ENCODE results near the gene MAST4. TPM values are rescaled to one million over a fixed set of nuclear protein-coding genes. Genes with fewer than 3 reads are reported as not detected.
"Not testable (repeated sequence)": the region's sequence is repeated elsewhere in the genome, so short reads cannot be mapped to it uniquely, and the experiment has no call there.

Gene MAST4
- total RNA-seq, 4 donors from 2014 or later = 55.3 to 148 (median 110) TPM

- WGBS, 2 donors = 47 to 56% methylated on average over 4 of the region's 4 CpGs
- Histone ChIP-seq H3K36me3 (no peaks in the 10 kb centered on the region), H3K27ac (no peak overlapping the region), H3K4me3 (no peak overlapping the region), H3K9me3 (no peaks in the 10 kb centered on the region), H3K4me1 (no peaks in the 10 kb centered on the region), H3K27me3 (peaks cover 0 to 2% (median 0%) of the 10 kb centered on the region in 4 donors)
- TF ChIP-seq POLR2A (IDR thresholded peaks at IDR 0.05) = no peak
- no peak for TF ChIP-seq CTCF (IDR thresholded peaks at IDR 0.05)
- no peak for DNase-seq
- intact Hi-C loops (cut with DNase I) = no loop called here
Measured at GRCh38 chr5:66744040-66744439, 147.8 kb downstream of the MAST4 start.

- H3K27me3 ChIP-seq = peaks cover 0 to 4% (median 0%) of the 10 kb centered on the region in 4 donors
- no peaks in the 10 kb centered on the region for H3K36me3 ChIP-seq
- TF ChIP-seq CTCF (IDR thresholded peaks at IDR 0.05) (no peak), POLR2A (IDR thresholded peaks at IDR 0.05) (no peak)
- H3K27ac ChIP-seq = no peak overlapping the region
- intact Hi-C loops (cut with DNase I) = no loop called here
- no peaks in the 10 kb centered on the region for H3K9me3 ChIP-seq
- no peaks in the 10 kb centered on the region for H3K4me1 ChIP-seq
- 89 to 97% methylated on average over 5 of the region's 5 CpGs for WGBS, 2 donors
- H3K4me3 ChIP-seq = no peak overlapping the region
- DNase-seq = no peak
Measured at GRCh38 chr5:66745297-66745696, 149.1 kb downstream of the MAST4 start.

GRCh38 chr5:66747607-66748006 is 151.4 kb downstream of the MAST4 start:
- TF ChIP-seq POLR2A (IDR thresholded peaks at IDR 0.05) (no peak), CTCF (IDR thresholded peaks at IDR 0.05) (no peak)
- WGBS, 2 donors = 80 to 82% methylated on average over 5 of the region's 5 CpGs

GRCh38 chr5:66752668-66753067 is 156.5 kb downstream of the MAST4 start:
- WGBS, 2 donors = no CpG with 5 or more reads among the region's 2 CpGs
- intact Hi-C loops (cut with DNase I); DNase-seq; H3K36me3 ChIP-seq; H3K4me3 ChIP-seq; H3K4me1 ChIP-seq; H3K27ac ChIP-seq; H3K9me3 ChIP-seq: not testable (repeated sequence)
- peaks cover 0 to 12% (median 0%) of the 10 kb centered on the region in 4 donors for H3K27me3 ChIP-seq

More at GRCh38 chr5:66747607-66748006, 151.4 kb downstream of the MAST4 start:
- Histone ChIP-seq H3K36me3 (no peaks in the 10 kb centered on the region), H3K27ac (no peak overlapping the region), H3K4me3 (no peak overlapping the region), H3K9me3 (no peaks in the 10 kb centered on the region), H3K27me3 (peaks cover 0 to 4% (median 0%) of the 10 kb centered on the region in 4 donors), H3K4me1 (no peaks in the 10 kb centered on the region)
- no peak for DNase-seq
- intact Hi-C loops (cut with DNase I) = no loop called here

GRCh38 chr5:66757219-66757833 is 161.1 kb downstream of the MAST4 start:
- H3K27me3 ChIP-seq = peaks cover 0 to 7% (median 0%) of the 10 kb centered on the region in 4 donors
- no peaks in the 10 kb centered on the region for H3K36me3 ChIP-seq
- TF ChIP-seq CTCF (IDR thresholded peaks at IDR 0.05) = peak in 5 of 6 experiments; percentile 20 to 52 (median 31)
- TF ChIP-seq POLR2A (IDR thresholded peaks at IDR 0.05) = no peak
- no peak overlapping the region for H3K27ac ChIP-seq
- 48 to 49% methylated on average over 5 of the region's 5 CpGs for WGBS, 2 donors
- no peak overlapping the region for H3K4me3 ChIP-seq
- no peak for DNase-seq
- no peaks in the 10 kb centered on the region for H3K4me1 ChIP-seq
- no peaks in the 10 kb centered on the region for H3K9me3 ChIP-seq
- intact Hi-C loops (cut with DNase I) = loop anchor here (5.0 kb wide), 1 partner anchor 450 kb away; no protein-coding TSS in a partner anchor

Measured in esophagus squamous epithelium (tissue), 5 donors.